ENCODE data around the gene ARID2. TPM values are rescaled to one million over a fixed set of nuclear protein-coding genes. Genes with fewer than 3 reads are reported as not detected.

ARID2 gene
- total RNA-seq, 4 donors from 2014 or later, result 27.7 to 46.5 (median 35.4) TPM

GRCh38 chr12:45850302-45850701 is 120.8 kb downstream of the ARID2 start:
- no peak for TF ChIP-seq CTCF (IDR thresholded peaks at IDR 0.05; ENCODE audit: low read depth)

- TF ChIP-seq CTCF (IDR thresholded peaks at IDR 0.05; ENCODE audit: low read depth), result no peak
Observed at GRCh38 chr12:45852508-45852907, 123.0 kb downstream of the ARID2 start.

- TF ChIP-seq CTCF (IDR thresholded peaks at IDR 0.05; ENCODE audit: low read depth), result no peak
Observed at GRCh38 chr12:45853550-45853949, 124.0 kb downstream of the ARID2 start.

- TF ChIP-seq CTCF (IDR thresholded peaks at IDR 0.05; ENCODE audit: low read depth), result no peak
Observed at GRCh38 chr12:45863332-45863731, 133.8 kb downstream of the ARID2 start.

GRCh38 chr12:45866299-45866698 is 136.8 kb downstream of the ARID2 start:
- no peak for TF ChIP-seq CTCF (IDR thresholded peaks at IDR 0.05; ENCODE audit: low read depth)

- TF ChIP-seq CTCF (IDR thresholded peaks at IDR 0.05; ENCODE audit: low read depth), result no peak
Observed at GRCh38 chr12:45872446-45872845, 142.9 kb downstream of the ARID2 start.

- TF ChIP-seq CTCF (IDR thresholded peaks at IDR 0.05; ENCODE audit: low read depth), result no peak
Observed at GRCh38 chr12:45877069-45877468, 147.6 kb downstream of the ARID2 start.
